ENCODE results near the gene CSNK1G2.

Gene CSNK1G2

DNA sequence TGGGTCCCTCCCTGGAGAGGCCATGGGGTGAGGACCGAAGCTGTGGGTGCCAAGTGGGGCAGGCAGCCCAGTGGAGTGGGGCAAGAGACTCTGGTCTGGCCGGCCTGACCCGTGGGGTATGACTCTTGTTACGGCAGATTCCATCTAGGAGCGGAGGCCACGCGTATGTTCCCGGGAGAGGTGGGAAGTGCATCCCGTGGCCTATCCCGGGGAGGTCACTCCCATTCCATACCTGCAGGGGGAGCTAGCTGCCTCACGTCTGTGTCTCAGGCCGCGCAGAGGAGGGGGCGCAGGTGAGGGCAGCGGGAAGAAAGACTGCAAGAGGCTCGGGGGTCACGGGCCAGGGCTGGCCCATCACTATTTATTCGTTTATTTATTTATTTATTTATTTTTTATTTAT is 4.9 kb downstream of the CSNK1G2 start:
- DNase-seq: peak; percentile 28

- no peak for DNase-seq
Measured at GRCh38 chr19:1947651-1948209, 6.8 kb downstream of the CSNK1G2 start.

- no peak for DNase-seq
Measured at GRCh38 chr19:1949304-1950101, 8.5 kb downstream of the CSNK1G2 start.

DNA sequence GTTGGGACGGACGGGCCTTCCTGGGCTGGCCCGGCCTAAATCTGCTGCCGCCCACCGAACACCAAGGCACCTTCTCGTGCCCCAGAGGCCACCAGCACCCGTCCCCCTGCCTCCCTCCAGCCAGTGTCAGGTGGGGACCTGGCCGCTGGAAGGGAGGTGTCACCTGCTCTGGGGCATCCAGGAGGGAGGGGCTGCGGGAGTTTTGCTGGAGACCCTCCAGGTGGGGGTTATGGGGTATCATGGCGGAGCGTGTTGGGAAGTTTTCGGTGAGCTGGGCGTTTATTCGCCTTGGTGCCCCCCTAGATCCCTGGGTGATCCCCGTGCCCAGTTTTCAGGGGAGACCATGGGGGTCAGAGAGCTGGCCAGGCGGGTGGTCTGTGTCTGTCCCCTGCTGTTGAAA is 9.7 kb downstream of the CSNK1G2 start:
- DNase-seq: no peak

- no peak for DNase-seq
Measured at GRCh38 chr19:1952635-1953034, 11.7 kb downstream of the CSNK1G2 start.

GRCh38 chr19:1953037-1953436 is 12.1 kb downstream of the CSNK1G2 start:
- no peak for DNase-seq

DNA sequence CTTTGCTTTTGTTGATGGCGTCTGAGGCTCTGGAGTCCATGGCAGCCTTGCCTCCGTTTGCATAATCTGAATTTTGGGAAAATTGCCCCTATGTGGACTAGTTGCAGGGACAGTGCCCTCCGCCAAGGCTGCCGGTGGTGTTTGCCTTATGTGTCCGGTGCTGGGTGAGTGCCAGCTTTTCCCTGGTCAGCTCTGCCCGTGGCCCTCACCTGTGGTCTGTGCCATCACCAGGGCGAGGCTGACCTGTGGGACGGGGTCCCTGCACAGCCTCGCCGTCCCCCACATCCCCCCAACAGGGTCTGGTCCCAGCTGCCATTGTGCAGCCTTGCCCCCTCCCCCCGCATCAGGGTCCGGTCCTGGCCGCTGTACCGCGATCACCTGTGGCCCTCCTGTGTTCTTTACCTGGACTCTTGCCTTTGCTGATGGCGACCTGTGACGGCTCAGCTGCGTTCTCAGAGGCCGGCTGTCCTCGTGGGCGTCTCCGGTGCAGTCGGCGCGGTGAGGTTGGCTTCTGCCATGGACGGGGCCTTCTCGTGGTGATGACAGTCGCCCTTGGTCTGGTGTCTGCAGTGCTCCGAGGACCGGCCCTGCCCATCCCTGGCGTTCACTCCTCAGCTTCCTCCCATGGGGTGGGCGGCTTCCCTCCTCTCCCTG is 12.6 kb downstream of the CSNK1G2 start:
- no peak for DNase-seq

DNA sequence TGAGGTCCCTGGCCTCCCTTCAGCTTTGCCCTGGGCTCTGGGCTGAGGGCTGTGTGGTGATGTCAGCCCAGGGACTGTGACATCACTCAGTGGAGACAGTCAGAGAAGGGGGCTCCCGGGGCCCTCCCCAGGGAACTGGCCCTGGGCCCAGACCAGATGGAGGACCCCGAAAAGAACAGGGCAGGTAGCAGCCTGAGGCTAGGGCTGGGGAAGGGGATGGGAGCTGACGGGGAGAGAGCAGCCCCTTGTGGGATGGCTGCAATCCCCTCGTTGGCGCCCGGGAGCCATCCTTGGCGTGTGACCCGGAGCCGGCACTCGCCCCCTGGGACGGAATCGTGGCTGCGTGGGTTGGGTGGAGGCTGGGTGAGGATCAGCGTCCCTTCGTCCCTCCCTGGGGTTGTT is 13.6 kb downstream of the CSNK1G2 start:
- no peak for DNase-seq

GRCh38 chr19:1955171-1956121 is 14.5 kb downstream of the CSNK1G2 start:
- DNase-seq: no peak

DNA sequence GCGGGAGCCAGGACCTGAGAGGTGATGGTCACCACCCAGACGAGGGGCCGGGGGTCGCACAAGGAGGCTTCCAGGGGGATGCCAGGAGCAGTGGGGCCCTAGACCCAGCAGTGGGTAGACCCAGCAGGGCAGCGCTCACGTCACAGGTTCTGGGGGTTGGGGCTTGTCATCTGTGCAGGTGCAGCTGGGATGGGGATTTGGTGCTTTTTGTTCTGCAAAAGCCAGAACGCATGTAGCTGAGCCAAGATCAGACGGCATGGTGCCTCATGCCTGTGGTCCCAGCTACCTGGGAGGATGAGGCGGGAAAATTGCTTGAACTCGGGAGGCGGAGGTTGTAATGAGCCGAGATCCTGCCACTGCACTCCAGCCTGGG is 15.1 kb downstream of the CSNK1G2 start:
- no peak for DNase-seq

GRCh38 chr19:1956868-1957492 is 16.0 kb downstream of the CSNK1G2 start:
- DNase-seq: no peak

- no peak for DNase-seq
Measured at GRCh38 chr19:1957562-1958248, 16.7 kb downstream of the CSNK1G2 start.

DNA sequence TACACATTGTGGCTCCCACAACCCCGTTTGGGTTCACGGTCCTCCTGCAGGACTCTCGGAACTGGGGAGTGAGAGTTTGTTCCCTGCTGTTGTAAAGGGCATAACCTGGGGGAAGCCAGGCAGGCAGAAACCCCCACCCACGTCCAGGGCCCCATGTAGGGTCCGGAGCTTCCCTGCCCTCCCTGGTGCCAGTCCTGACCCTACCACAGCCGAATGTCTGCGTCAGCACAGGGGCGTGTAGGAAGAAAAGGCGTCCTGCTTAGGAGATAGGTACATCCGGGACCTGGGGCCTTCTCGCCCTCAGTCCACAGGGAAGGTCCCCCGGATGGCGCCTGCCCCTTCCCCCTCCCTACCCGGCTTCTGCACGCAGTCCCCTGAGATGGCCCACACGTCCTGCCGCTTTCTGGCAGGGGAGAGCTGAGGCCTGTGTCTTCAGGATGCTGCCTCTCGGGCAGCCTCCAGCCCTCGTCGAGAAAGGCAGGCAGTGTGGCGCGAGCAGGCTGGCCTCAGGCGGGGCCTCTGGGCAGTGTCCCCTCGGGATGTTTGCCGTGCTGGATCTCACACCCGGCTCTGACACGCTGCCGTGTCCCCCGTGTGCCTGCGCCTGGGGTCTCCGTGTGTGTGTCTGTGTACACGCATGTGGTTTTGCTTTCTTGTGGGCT is 19.1 kb downstream of the CSNK1G2 start:
- no peak for DNase-seq

GRCh38 chr19:1961000-1961883 is 20.3 kb downstream of the CSNK1G2 start:
- DNase-seq: no peak

DNA sequence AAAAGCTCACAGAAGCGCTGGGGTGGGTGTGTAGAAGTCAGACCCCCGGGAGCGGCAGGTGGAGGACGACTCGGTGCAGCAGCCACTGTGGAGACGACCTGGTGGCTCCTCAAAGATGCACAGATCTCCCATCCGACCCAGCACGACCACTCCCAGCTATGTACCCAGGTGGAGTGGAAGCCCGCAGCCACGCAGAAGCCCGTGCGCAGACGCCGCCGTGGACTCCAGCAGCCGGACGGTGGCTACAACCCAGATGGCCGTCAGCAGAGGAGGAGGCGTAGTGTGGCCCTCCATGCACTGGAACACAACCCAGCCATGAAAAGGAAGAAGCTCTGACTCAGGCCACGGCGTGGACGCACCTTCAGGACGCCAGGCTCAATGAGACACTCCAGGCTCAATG is 21.7 kb downstream of the CSNK1G2 start:
- DNase-seq: no peak

DNA sequence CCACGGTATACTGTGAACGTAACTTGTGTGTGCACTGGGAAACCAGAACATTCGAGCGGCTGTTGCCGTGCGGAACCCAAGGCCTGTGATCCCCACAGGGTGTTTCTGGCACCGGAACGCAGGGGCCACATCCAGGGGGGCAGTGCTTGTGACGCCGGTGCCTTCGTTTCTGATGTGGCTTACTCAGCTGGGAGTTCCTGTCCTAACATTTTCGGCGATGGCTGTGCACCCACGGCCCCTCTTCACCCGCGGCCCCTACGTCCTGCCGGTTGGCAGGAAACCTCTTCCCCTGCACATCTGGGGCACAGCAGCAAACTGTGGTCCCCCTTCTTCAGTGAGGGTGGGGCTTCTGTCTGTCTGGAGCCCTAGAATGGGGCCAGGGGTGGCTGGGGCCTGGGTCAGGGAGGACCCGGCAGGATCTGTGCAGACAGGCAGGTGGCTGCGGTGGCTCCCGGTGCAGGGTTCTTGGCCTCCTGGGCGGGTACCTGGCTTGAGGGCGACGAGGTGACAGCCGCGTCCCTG is 26.2 kb downstream of the CSNK1G2 start:
- DNase-seq: no peak

GRCh38 chr19:1968279-1969175 is 27.6 kb downstream of the CSNK1G2 start:
- no peak for DNase-seq

- DNase-seq: no peak
Measured at GRCh38 chr19:1969176-1970002, 28.4 kb downstream of the CSNK1G2 start.
